CD4-positive, CD25-positive, alpha-beta regulatory T cell (primary cell): ENCODE measurements around the gene TTYH3. TPM values are rescaled to one million over a fixed set of nuclear protein-coding genes. Genes with fewer than 3 reads are reported as not detected.
A peak's percentile ranks its signal among the peaks of the same experiment; 100 is the strongest.
"Not testable (repeated sequence)": the region's sequence is repeated elsewhere in the genome, so short reads cannot be mapped to it uniquely, and the experiment has no call there.

ENCODE experiments used
- ATAC-seq, 2 donors: fragments of 150-1000 bp; cut with Tn5 transposase; one replicate each; pipeline ENCODE4 v1.10.0; 2021; ENCODE audit warnings: low read depth in 2 of 2, moderate number of reproducible peaks in 2 of 2, moderate library complexity in 1 of 2
- DNase-seq, 3 donors: peaks; one replicate each; pipeline versions ENCODE4 v3.0.0 to v3.0.0-alpha.2; 2012 to 2022; ENCODE audit warnings: mixed read lengths in 1 of 3
- H3K27ac ChIP-seq: one replicate; pipeline ENCODE4 v1.7.0; 2013; ENCODE audit warnings: mild to moderate bottlenecking, low read length; ENCODE audit not compliant: insufficient read depth, poor library complexity, severe bottlenecking
- H3K27me3 ChIP-seq: one replicate; pipeline ENCODE4 v1.7.0; 2013; ENCODE audit warnings: low read length; ENCODE audit not compliant: control insufficient read depth, insufficient read depth
- H3K36me3 ChIP-seq: one replicate; pipeline ENCODE4 v1.7.0; 2013; ENCODE audit warnings: mild to moderate bottlenecking, low read length, moderate library complexity; ENCODE audit not compliant: control insufficient read depth, insufficient read depth
- H3K4me1 ChIP-seq: 2 replicates; pipeline ENCODE4 v1.7.0; 2013; ENCODE audit warnings: mild to moderate bottlenecking, low read length; ENCODE audit not compliant: insufficient read depth, control insufficient read depth, poor library complexity, severe bottlenecking
- H3K4me3 ChIP-seq: one replicate; pipeline ENCODE4 v1.7.0; 2013; ENCODE audit warnings: low read depth, mild to moderate bottlenecking, low read length, moderate library complexity
- H3K9me3 ChIP-seq, 2 experiments: 1 replicate in 1 of 2; 2 replicates in 1 of 2; pipeline ENCODE4 v1.7.0; 2013; ENCODE audit warnings: low read length in 2 of 2, mild to moderate bottlenecking in 1 of 2, moderate library complexity in 1 of 2; ENCODE audit not compliant: control insufficient read depth in 2 of 2
- H3K27ac Mint-ChIP-seq, 3 donors: one replicate each; pipeline ENCODE4 v1.8.0; 2020 to 2022; ENCODE audit warnings: mild to moderate bottlenecking in 3 of 3, mixed read lengths in 3 of 3, moderate library complexity in 2 of 3
- H3K27me3 Mint-ChIP-seq: one replicate; pipeline ENCODE4 v1.8.0; 2022; ENCODE audit warnings: mild to moderate bottlenecking, mixed read lengths
- H3K36me3 Mint-ChIP-seq: one replicate; pipeline ENCODE4 v1.8.0; 2020; ENCODE audit warnings: mixed read lengths
- H3K4me1 Mint-ChIP-seq, 4 donors: one replicate each; pipeline ENCODE4 v1.8.0; 2020 to 2022; ENCODE audit warnings: mixed read lengths in 4 of 4, mild to moderate bottlenecking in 1 of 4
- H3K4me3 Mint-ChIP-seq, 4 donors: one replicate each; pipeline ENCODE4 v1.8.0; 2020 to 2022; ENCODE audit warnings: mild to moderate bottlenecking in 4 of 4, mixed read lengths in 4 of 4, moderate library complexity in 3 of 4
- H3K9me3 Mint-ChIP-seq, 7 donors: one replicate each; pipeline ENCODE4 v1.8.0; 2020 to 2022; ENCODE audit warnings: mixed read lengths in 7 of 7, mild to moderate bottlenecking in 3 of 7, moderate library complexity in 2 of 7
- polyA plus RNA-seq, 4 donors: library from polyadenylated mRNA; unstranded; fragments of 300-500 nt; fragmentation: Illumina TruSeq; gene quantifications; one replicate each; pipeline ENCODE4 v1.2.3, GENCODE V29; 2021
- total RNA-seq: library from RNA; stranded (reverse); gene quantifications from one replicate; pipeline ENCODE4 v1.2.3, GENCODE V29; 2022

The TTYH3 gene
- total and polyA plus RNA-seq, 5 donors from 2014 or later = 0.56 to 20.0 (median 1.4) TPM

DNA sequence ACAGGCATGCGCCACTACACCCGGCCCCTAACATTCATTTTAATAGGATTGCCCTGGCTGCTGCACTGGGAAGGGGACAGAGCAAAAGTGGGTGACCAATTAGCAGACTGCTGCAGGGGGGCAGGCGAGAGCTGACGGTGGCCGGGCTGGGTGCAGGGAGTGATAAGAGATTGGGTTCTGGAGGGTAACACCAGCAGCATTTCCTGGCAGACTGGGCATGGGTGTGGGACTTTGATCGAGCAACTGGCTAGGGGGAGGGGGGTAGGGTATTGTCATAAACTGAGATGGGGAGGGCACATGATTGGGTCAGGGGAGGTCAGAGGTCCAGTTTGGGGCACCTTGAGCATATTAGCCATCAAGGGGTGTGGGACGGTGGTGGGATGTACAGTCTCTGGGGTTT lies 36.1 kb downstream of the TTYH3 start:
- no peak overlapping the region for H3K27ac Mint-ChIP-seq
- Histone ChIP-seq H3K4me3 (no peak overlapping the region), H3K36me3 (no peaks in the 10 kb centered on the region), H3K4me1 (peaks cover 9% of the 10 kb centered on the region), H3K27ac (no peak overlapping the region), H3K27me3 (no peaks in the 10 kb centered on the region), H3K9me3 (no peaks in the 10 kb centered on the region)
- H3K27me3 Mint-ChIP-seq = peaks cover 13% of the 10 kb centered on the region
- peaks cover 0 to 11% (median 5%) of the 10 kb centered on the region in 4 donors for H3K4me1 Mint-ChIP-seq
- no peaks in the 10 kb centered on the region for H3K36me3 Mint-ChIP-seq
- no peak for ATAC-seq
- H3K4me3 Mint-ChIP-seq = no peak overlapping the region
- no peak for DNase-seq
- no peaks in the 10 kb centered on the region for H3K9me3 Mint-ChIP-seq

DNA sequence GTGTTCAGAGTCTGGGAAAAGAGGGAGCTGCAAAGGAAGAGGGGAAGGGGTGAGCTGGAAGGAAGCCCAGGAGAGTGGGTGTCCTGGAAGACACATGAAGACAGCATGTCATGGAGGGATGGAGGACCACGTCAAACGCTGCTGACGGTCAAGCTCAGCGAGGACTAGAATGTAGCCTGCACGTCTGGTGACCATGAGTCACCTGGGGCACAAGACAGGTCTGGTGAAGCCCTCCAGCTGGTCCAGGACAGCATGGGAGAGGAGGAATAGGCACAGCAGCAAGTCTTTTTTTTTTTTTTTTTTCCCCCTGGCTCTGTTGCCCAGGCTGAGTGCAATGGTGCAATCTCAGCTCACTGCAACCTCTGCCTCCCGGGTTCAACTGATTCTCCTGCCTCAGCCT lies 36.6 kb downstream of the TTYH3 start:
- H3K4me1 ChIP-seq = peaks cover 9% of the 10 kb centered on the region
- no peaks in the 10 kb centered on the region for H3K9me3 ChIP-seq
- no peak overlapping the region for H3K4me3 ChIP-seq
- H3K36me3 Mint-ChIP-seq = no peaks in the 10 kb centered on the region
- no peak for ATAC-seq
- H3K27me3 Mint-ChIP-seq = peaks cover 14% of the 10 kb centered on the region
- H3K36me3 ChIP-seq = no peaks in the 10 kb centered on the region
- no peak overlapping the region for H3K27ac ChIP-seq
- H3K4me1 Mint-ChIP-seq = peaks cover 0 to 11% (median 5%) of the 10 kb centered on the region in 4 donors
- H3K27me3 ChIP-seq = no peaks in the 10 kb centered on the region
- no peak overlapping the region for H3K4me3 Mint-ChIP-seq
- DNase-seq = no peak
- no peak overlapping the region for H3K27ac Mint-ChIP-seq
- H3K9me3 Mint-ChIP-seq = no peaks in the 10 kb centered on the region

- Histone ChIP-seq H3K4me3 (no peak overlapping the region), H3K4me1 (peaks cover 9% of the 10 kb centered on the region), H3K36me3 (no peaks in the 10 kb centered on the region), H3K27ac (no peak overlapping the region), H3K27me3 (no peaks in the 10 kb centered on the region), H3K9me3 (no peaks in the 10 kb centered on the region)
- peaks cover 14% of the 10 kb centered on the region for H3K27me3 Mint-ChIP-seq
- no peaks in the 10 kb centered on the region for H3K36me3 Mint-ChIP-seq
- H3K4me3 Mint-ChIP-seq = no peak overlapping the region
- DNase-seq (no peak), ATAC-seq (no peak)
- H3K4me1 Mint-ChIP-seq = peaks cover 0 to 11% (median 5%) of the 10 kb centered on the region in 4 donors
- H3K27ac Mint-ChIP-seq = peak overlapping the region in 1 of 3 donors; percentile 64
- H3K9me3 Mint-ChIP-seq = no peaks in the 10 kb centered on the region
Measured at GRCh38 chr7:2670171-2670570, 38.4 kb downstream of the TTYH3 start.

DNA sequence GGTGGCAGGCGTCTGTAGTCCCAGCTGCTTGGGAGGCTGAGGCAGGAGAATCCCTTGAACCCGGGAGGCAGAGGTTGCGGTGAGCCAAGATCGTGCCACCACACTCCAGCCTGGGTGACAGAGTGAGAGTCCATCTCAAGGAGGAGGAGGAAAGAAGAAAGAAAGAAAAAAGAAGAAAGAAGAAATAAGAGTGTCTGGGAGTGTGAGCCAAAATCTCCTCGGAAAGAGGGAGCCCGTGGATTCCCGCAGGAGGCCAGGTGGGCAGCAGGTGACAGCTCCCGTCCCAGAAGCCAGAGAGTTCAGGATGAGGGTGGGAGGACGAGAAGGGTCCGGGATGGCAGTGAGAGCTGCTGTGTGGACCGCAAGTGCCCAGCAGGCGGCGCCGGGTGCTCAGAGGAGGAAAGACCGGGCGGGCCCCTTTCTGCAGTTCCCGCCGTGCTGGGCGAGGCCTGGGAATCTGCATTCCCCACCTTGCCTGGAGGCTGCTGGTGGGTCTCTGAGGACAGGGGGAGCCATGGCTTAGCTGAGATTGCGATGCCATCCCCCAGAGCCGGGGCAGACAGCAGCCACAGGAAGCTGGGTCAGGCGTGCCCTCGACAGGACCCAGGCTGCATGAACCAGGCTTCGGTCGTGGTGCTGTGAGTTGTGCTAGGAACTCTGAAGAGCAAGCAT lies 39.1 kb downstream of the TTYH3 start:
- peaks cover 14% of the 10 kb centered on the region for H3K27me3 Mint-ChIP-seq
- ATAC-seq (peak; percentile 75 to 86), DNase-seq (peak; percentile 45 to 71 (median 61))
- H3K36me3 Mint-ChIP-seq = no peaks in the 10 kb centered on the region
- Histone ChIP-seq H3K4me3 (no peak overlapping the region), H3K9me3 (no peaks in the 10 kb centered on the region), H3K27me3 (no peaks in the 10 kb centered on the region), H3K4me1 (peaks cover 9% of the 10 kb centered on the region), H3K36me3 (no peaks in the 10 kb centered on the region), H3K27ac (no peak overlapping the region)
- no peaks in the 10 kb centered on the region for H3K9me3 Mint-ChIP-seq
- peak overlapping the region in 2 of 4 donors; percentile 70 to 74 for H3K4me3 Mint-ChIP-seq
- H3K4me1 Mint-ChIP-seq = peaks cover 0 to 11% (median 5%) of the 10 kb centered on the region in 4 donors
- peak overlapping the region in 1 of 3 donors; percentile 64 for H3K27ac Mint-ChIP-seq

DNA sequence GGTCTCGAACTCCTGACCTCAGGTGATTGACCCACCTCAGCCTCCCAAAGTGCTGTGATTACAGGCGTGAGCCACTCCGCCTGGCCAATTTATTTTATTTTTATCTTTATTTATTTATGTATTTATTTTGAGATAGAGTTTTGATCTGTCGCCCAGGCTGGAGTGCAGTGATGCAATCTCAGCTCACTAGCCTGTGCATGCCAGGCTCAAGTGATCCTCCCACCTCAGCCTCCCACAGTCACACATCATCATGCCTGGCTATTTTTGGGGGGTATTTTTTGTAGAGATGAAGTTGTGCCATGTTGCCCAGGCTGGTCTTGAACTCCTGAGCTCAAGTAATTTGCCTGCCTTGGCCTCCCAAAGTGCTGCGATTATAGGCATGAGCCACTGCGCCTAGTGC lies 41.4 kb downstream of the TTYH3 start:
- H3K36me3 Mint-ChIP-seq, DNase-seq, H3K27ac Mint-ChIP-seq, H3K4me3 Mint-ChIP-seq, H3K36me3 ChIP-seq, H3K9me3 Mint-ChIP-seq, H3K4me1 ChIP-seq, H3K4me3 ChIP-seq, H3K27me3 ChIP-seq, H3K27ac ChIP-seq, H3K27me3 Mint-ChIP-seq, H3K9me3 ChIP-seq, ATAC-seq: not testable (repeated sequence)
- peaks cover 0 to 11% (median 5%) of the 10 kb centered on the region in 4 donors for H3K4me1 Mint-ChIP-seq

GRCh38 chr7:2673934-2674333 lies 42.1 kb downstream of the TTYH3 start:
- DNase-seq = no peak
- Mint-ChIP-seq H3K4me3 (no peak overlapping the region), H3K4me1 (peaks cover 0 to 11% (median 5%) of the 10 kb centered on the region in 4 donors), H3K27ac (no peak overlapping the region), H3K27me3 (peaks cover 5% of the 10 kb centered on the region), H3K9me3 (no peaks in the 10 kb centered on the region), H3K36me3 (no peaks in the 10 kb centered on the region)
- Histone ChIP-seq H3K9me3 (no peaks in the 10 kb centered on the region), H3K4me3 (no peak overlapping the region), H3K27me3 (no peaks in the 10 kb centered on the region), H3K4me1 (peaks cover 9% of the 10 kb centered on the region), H3K27ac (no peak overlapping the region), H3K36me3 (no peaks in the 10 kb centered on the region)
- no peak for ATAC-seq

DNA sequence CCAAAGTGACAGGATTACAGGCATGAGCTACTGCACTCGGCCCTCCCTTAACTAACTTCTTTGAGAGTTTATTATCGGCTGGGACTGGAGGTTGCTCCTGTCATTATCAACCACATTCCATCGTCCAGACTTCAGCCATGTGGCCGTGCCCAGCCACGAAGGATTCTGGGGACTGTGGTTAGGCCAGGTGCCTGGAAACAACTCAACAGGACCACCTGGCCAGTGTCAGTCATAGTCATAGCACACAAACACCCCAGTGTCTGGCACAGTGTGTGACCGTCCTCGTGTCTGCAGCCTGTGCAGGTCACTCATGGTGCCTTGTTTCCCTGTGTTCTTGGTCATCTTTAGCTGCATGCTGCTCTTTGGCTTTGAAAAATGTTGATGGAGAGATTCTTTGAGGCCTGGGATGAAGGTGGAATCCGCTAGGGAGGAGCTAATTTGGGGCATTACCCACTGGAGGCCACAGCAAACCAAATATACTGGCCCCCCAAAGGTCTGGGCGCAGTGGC lies 43.5 kb downstream of the TTYH3 start:
- Histone ChIP-seq H3K4me1 (peaks cover 9% of the 10 kb centered on the region), H3K36me3 (no peaks in the 10 kb centered on the region), H3K9me3 (no peaks in the 10 kb centered on the region), H3K27me3 (no peaks in the 10 kb centered on the region), H3K27ac (no peak overlapping the region), H3K4me3 (no peak overlapping the region)
- DNase-seq = no peak
- ATAC-seq = no peak
- H3K9me3 Mint-ChIP-seq = peaks cover 0 to 1% (median 0%) of the 10 kb centered on the region in 7 donors
- H3K4me1 Mint-ChIP-seq = peaks cover 0 to 9% (median 4%) of the 10 kb centered on the region in 4 donors
- no peak overlapping the region for H3K4me3 Mint-ChIP-seq
- no peak overlapping the region for H3K27ac Mint-ChIP-seq
- H3K36me3 Mint-ChIP-seq = no peaks in the 10 kb centered on the region
- peaks cover 5% of the 10 kb centered on the region for H3K27me3 Mint-ChIP-seq

GRCh38 chr7:2676576-2676975 lies 44.8 kb downstream of the TTYH3 start:
- ATAC-seq, H3K4me3 Mint-ChIP-seq, H3K27ac Mint-ChIP-seq, H3K9me3 ChIP-seq, H3K27ac ChIP-seq, H3K9me3 Mint-ChIP-seq, H3K4me1 Mint-ChIP-seq, H3K4me1 ChIP-seq, H3K4me3 ChIP-seq, H3K36me3 Mint-ChIP-seq, DNase-seq, H3K27me3 Mint-ChIP-seq, H3K27me3 ChIP-seq, H3K36me3 ChIP-seq: not testable (repeated sequence)
